ENCODE data around the gene CHST11.
A peak's percentile ranks its signal among the peaks of the same experiment; 100 is the strongest.
"Not testable (repeated sequence)": the region's sequence is repeated elsewhere in the genome, so short reads cannot be mapped to it uniquely, and the experiment has no call there.

The CHST11 gene

GRCh38 chr12:104566244-104566993 lies 109.7 kb downstream of the CHST11 start:
- no peak for DNase-seq (ENCODE audit: low spot score)

GRCh38 chr12:104567832-104568486 lies 111.2 kb downstream of the CHST11 start:
- DNase-seq (ENCODE audit: low spot score), result peak; percentile 20

- DNase-seq (ENCODE audit: low spot score), result no peak
Observed at GRCh38 chr12:104568487-104568868, 111.7 kb downstream of the CHST11 start.

- DNase-seq (ENCODE audit: low spot score), result no peak
Observed at GRCh38 chr12:104568935-104569334, 112.2 kb downstream of the CHST11 start.

GRCh38 chr12:104569346-104570173 lies 112.8 kb downstream of the CHST11 start:
- peak; percentile 29 for DNase-seq (ENCODE audit: low spot score)

GRCh38 chr12:104570174-104570907 lies 113.6 kb downstream of the CHST11 start:
- no peak for DNase-seq (ENCODE audit: low spot score)

- DNase-seq (ENCODE audit: low spot score), result no peak
Observed at GRCh38 chr12:104571328-104571727, 114.6 kb downstream of the CHST11 start.

GRCh38 chr12:104574353-104574752 lies 117.6 kb downstream of the CHST11 start:
- DNase-seq (ENCODE audit: low spot score), result not testable (repeated sequence)

DNA sequence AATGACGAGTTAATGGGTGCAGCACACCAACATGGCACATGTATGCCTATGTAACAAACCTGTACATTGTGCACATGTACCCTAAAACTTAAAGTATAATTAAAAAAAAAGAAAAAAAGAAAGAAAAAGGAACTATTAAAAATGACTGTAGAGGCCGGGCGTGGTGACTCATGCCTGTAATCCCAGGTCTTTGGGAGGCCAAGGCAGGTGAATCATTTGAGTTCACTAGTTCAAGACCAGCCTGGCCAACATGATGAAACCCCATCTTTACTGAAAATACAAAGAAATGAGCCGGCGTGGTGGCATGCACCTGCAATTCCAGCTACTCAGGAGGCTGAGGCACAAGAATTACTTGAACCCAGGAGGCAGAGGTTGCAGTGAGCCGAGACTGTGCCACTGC lies 118.0 kb downstream of the CHST11 start:
- DNase-seq (ENCODE audit: low spot score), result not testable (repeated sequence)

GRCh38 chr12:104575442-104576186 lies 118.9 kb downstream of the CHST11 start:
- DNase-seq (ENCODE audit: low spot score), result no peak

GRCh38 chr12:104576187-104576778 lies 119.5 kb downstream of the CHST11 start:
- DNase-seq (ENCODE audit: low spot score), result no peak

GRCh38 chr12:104576980-104577580 lies 120.3 kb downstream of the CHST11 start:
- no peak for DNase-seq (ENCODE audit: low spot score)

DNA sequence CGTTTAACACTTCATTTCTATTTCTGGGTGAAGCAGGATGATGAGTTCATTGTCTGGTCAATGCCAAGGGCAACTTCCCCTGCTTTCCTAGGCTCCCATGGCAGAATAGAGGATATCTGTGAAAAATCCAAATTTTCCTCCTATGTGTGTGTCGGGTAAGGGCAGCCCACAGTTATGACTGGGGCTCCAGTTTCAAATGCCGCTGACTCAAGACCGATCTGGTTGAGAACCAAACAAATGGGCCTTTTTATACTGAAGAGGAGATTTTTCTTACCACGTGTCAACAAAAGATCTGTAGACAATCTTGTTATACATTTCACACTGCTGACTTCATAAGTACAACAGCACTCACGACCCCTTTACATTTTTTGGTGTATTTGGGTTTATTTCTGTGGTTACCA lies 120.8 kb downstream of the CHST11 start:
- no peak for DNase-seq (ENCODE audit: low spot score)

GRCh38 chr12:104578453-104578852 lies 121.7 kb downstream of the CHST11 start:
- DNase-seq (ENCODE audit: low spot score), result no peak

DNA sequence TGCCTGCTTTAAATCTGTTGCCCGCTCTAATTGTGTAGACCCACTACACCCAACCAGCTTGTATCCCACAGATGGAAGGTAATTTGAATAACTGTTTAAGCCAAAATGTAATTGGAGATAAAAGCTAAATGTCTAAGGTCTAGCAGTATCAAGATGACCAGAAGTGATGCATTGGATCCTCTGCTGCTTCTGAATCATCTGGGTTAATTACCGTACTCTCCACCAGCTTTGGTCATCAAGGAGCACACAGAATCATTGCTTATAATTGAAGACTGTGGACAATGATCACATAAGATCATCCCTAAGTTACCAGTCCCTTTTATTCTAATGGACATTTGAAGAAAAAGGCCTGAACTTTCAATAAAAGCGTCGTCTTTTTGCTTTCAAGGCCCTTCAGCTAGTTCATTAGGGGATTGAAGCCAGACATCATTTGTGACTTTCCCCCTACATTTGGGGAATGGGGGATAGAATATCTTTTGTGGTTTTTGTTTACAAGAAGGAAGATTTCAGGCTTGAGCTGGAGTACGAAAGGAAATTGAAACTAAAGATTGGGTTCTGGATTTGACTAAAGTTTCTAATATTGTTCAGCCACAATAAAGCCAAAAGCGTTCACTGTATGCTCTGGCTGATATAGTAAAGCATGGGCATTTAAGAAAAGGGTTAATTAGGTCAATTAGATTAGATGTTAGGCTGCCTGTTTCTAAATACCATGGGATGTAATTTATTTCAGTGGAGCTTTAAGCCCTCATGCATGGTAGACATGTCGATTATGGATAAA lies 123.2 kb downstream of the CHST11 start:
- DNase-seq (ENCODE audit: low spot score), result no peak

- DNase-seq (ENCODE audit: low spot score), result no peak
Observed at GRCh38 chr12:104581005-104581570, 124.3 kb downstream of the CHST11 start.

DNA sequence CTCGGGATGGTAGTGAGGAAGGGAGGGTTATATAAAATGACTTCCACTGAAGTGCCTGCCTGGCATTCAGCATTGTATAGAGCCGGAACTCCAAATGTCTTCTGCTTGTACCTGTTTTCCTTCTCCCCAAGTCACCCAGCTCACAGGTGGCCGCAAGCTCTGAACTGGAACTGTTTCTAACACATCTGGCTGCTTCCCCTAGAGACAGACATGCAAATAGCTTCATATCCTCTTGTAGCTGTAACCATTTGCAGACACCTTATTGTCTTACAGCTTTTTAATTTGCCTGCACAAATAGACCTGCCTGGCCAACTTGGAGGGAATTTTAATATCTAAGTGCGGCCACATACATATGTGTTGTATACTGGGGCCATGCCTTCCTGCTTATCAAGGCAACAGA lies 126.0 kb downstream of the CHST11 start:
- no peak for DNase-seq (ENCODE audit: low spot score)

DNA sequence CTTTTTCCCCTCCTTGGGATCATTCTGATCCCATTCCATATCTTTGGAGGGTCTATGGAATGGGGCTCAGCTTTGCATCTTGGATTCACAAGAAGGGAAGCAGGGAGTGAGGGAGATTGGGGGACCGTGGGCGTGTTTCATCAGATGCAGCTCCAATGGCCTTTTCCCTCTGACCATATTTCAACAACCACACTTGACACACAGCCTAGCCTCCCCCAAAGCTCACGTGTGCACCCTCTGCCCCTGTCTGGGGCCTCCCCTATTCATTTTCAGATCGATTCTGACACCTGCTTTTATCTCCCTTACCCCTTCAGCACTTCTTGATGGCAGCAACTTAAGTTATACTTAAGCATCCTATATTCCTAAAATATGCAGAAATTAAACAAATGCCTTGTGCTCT lies 126.6 kb downstream of the CHST11 start:
- no peak for DNase-seq (ENCODE audit: low spot score)

- no peak for DNase-seq (ENCODE audit: low spot score)
Observed at GRCh38 chr12:104585448-104586055, 128.8 kb downstream of the CHST11 start.

Data from globus pallidus (tissue), 1 donor.